Neutrophil (primary cell): ENCODE data around the gene PPIL3.
"Not testable (repeated sequence)": the region's sequence is repeated elsewhere in the genome, so short reads cannot be mapped to it uniquely, and the experiment has no call there.

Source experiments
- H3K27ac ChIP-seq: fragments of 200-600 bp; sonication (generic); 2 replicates; pipeline ENCODE4 v1.5.1; 2016; ENCODE audit warnings: mild to moderate bottlenecking, moderate library complexity
- H3K27me3 ChIP-seq: fragments of 200-600 bp; sonication (generic); 2 replicates; pipeline ENCODE4 v1.6.0; 2016; ENCODE audit warnings: mild to moderate bottlenecking
- H3K36me3 ChIP-seq: fragments of 200-600 bp; sonication (generic); 2 replicates; pipeline ENCODE4 v1.5.1; 2017
- H3K4me1 ChIP-seq, 2 experiments: fragments of 200-600 bp in 1 of 2; sonication (generic) in 1 of 2; 1 replicate in 1 of 2; 2 replicates in 1 of 2; pipeline versions ENCODE4 v1.5.1 to v1.6.1; 2013 to 2016; ENCODE audit warnings: low read depth in 1 of 2, low read length in 1 of 2, mild to moderate bottlenecking in 1 of 2, moderate library complexity in 1 of 2; ENCODE audit not compliant: control insufficient read depth in 1 of 2, insufficient read depth in 1 of 2
- H3K4me3 ChIP-seq, 2 experiments: fragments of 200-600 bp in 1 of 2; sonication (generic) in 1 of 2; 1 replicate in 1 of 2; 2 replicates in 1 of 2; pipeline ENCODE4 v1.5.1; 2013 to 2016; ENCODE audit warnings: low read depth in 1 of 2, low read length in 1 of 2, mild to moderate bottlenecking in 1 of 2, moderate library complexity in 1 of 2
- H3K9me3 ChIP-seq: fragments of 200-600 bp; sonication (generic); 2 replicates; pipeline ENCODE4 v1.5.1; 2016
- TF ChIP-seq, protein P1 (sequence below): fragments of 200-600 bp; sonication (generic); IDR thresholded peaks from 2 replicates; pipeline ENCODE4 v1.5.1; 2016; ENCODE audit warnings: antibody characterized with exemption

Gene PPIL3

GRCh38 chr2:200909958-200910357 lies 21.1 kb upstream of the PPIL3 start:
- TF ChIP-seq, protein P1, sequence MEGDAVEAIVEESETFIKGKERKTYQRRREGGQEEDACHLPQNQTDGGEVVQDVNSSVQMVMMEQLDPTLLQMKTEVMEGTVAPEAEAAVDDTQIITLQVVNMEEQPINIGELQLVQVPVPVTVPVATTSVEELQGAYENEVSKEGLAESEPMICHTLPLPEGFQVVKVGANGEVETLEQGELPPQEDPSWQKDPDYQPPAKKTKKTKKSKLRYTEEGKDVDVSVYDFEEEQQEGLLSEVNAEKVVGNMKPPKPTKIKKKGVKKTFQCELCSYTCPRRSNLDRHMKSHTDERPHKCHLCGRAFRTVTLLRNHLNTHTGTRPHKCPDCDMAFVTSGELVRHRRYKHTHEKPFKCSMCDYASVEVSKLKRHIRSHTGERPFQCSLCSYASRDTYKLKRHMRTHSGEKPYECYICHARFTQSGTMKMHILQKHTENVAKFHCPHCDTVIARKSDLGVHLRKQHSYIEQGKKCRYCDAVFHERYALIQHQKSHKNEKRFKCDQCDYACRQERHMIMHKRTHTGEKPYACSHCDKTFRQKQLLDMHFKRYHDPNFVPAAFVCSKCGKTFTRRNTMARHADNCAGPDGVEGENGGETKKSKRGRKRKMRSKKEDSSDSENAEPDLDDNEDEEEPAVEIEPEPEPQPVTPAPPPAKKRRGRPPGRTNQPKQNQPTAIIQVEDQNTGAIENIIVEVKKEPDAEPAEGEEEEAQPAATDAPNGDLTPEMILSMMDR = no peak
- Histone ChIP-seq H3K27ac (no peak overlapping the region), H3K9me3 (no peaks in the 10 kb centered on the region), H3K4me1 (no peaks in the 10 kb centered on the region), H3K27me3 (no peaks in the 10 kb centered on the region), H3K4me3 (no peak overlapping the region), H3K36me3 (peaks cover 50% of the 10 kb centered on the region)

- Histone ChIP-seq H3K9me3 (no peaks in the 10 kb centered on the region), H3K4me1 (no peaks in the 10 kb centered on the region), H3K27ac (no peak overlapping the region), H3K27me3 (no peaks in the 10 kb centered on the region), H3K36me3 (peaks cover 14% of the 10 kb centered on the region), H3K4me3 (no peak overlapping the region)
- TF ChIP-seq, protein P1 = peak; percentile 60
Observed at GRCh38 chr2:200905618-200906296, 16.9 kb upstream of the PPIL3 start.

- TF ChIP-seq, protein P1 = peak; percentile 78
Observed at GRCh38 chr2:200901459-200902072, 12.7 kb upstream of the PPIL3 start.

DNA sequence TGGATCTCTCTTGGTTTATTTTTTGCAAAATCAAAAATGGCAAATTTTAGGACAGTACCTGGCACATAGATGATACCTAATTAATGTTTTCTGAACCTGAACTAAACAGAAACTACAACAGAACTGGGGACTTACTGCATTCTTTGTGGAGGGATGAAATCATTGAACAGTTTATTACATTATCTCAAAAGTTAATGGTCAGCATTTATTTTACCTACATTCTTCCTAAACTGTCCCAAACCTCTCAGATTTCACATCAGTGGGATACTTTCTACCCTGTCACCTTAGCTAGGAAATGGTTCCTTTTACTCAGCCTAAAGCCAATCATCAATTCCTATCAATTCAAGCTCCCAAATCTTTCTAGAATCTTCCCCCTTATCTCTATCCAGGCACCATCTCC lies 10.6 kb upstream of the PPIL3 start:
- TF ChIP-seq, protein P1 = no peak
- Histone ChIP-seq H3K4me3 (no peak overlapping the region), H3K27ac (no peak overlapping the region), H3K36me3 (peaks cover 46% of the 10 kb centered on the region), H3K9me3 (no peaks in the 10 kb centered on the region), H3K4me1 (no peaks in the 10 kb centered on the region), H3K27me3 (no peaks in the 10 kb centered on the region)

More at GRCh38 chr2:200901459-200902072, 12.7 kb upstream of the PPIL3 start:
- H3K27ac ChIP-seq = no peak overlapping the region
- H3K4me3 ChIP-seq = no peak overlapping the region
- peaks cover 32% of the 10 kb centered on the region for H3K36me3 ChIP-seq
- no peaks in the 10 kb centered on the region for H3K27me3 ChIP-seq
- no peaks in the 10 kb centered on the region for H3K4me1 ChIP-seq
- H3K9me3 ChIP-seq = no peaks in the 10 kb centered on the region

GRCh38 chr2:200881715-200882249 lies 7.1 kb downstream of the PPIL3 start:
- not testable (repeated sequence) for H3K27me3 ChIP-seq, H3K27ac ChIP-seq, H3K9me3 ChIP-seq, H3K4me3 ChIP-seq, H3K4me1 ChIP-seq
- peaks cover 38% of the 10 kb centered on the region for H3K36me3 ChIP-seq

- Histone ChIP-seq H3K27me3 (no peaks in the 10 kb centered on the region), H3K4me3 (no peak overlapping the region), H3K9me3 (no peaks in the 10 kb centered on the region), H3K4me1 (no peaks in the 10 kb centered on the region), H3K36me3 (peaks cover 39% of the 10 kb centered on the region), H3K27ac (no peak overlapping the region)
- TF ChIP-seq, protein P1 = no peak
Observed at GRCh38 chr2:200878289-200878880, 10.5 kb downstream of the PPIL3 start.
